B cell (primary cell): Measurements from ENCODE around the gene GSG1. TPM values are rescaled to one million over a fixed set of nuclear protein-coding genes. Genes with fewer than 3 reads are reported as not detected.

Experiments
- ATAC-seq: fragments of 200-7000 bp; cut with Tn5 transposase; one replicate; pipeline ENCODE4 v1.10.0; 2021; ENCODE audit warnings: low read depth, mild to moderate bottlenecking, moderate number of reproducible peaks, moderate library complexity
- CTCF ChIA-PET: fragments of 350-600 bp; sonication (Branson Sonifier 250); formaldehyde crosslinking; loops from one replicate; lab custom pipeline; 2021; ENCODE audit warnings: antibody characterized with exemption, inconsistent platforms; lab: Charles Lee
- POLR2A ChIA-PET: fragments of 350-600 bp; sonication (Branson Sonifier 250); formaldehyde crosslinking; loops from one replicate; lab custom pipeline; 2021; ENCODE audit warnings: antibody characterized with exemption; lab: Charles Lee
- DNase-seq: peaks from one replicate; pipeline ENCODE4 v3.0.0; 2013
- H2AFZ ChIP-seq: 2 replicates; pipeline ENCODE4 v1.6.1; 2012; ENCODE audit warnings: mild to moderate bottlenecking, low read depth, low read length; ENCODE audit not compliant: insufficient read depth, poor library complexity, severe bottlenecking
- H3K27ac ChIP-seq, 2 donors: 1 replicate in 1 of 2; 2 replicates in 1 of 2; pipeline ENCODE4 v1.5.1; 2012 to 2013; ENCODE audit warnings: low read length in 2 of 2, mild to moderate bottlenecking in 2 of 2, moderate library complexity in 1 of 2
- H3K27me3 ChIP-seq, 4 experiments: fragments of 200-600 bp in 1 of 4; sonication (generic) in 1 of 4; replicated peaks in 1 of 4; 1 replicate in 2 of 4; 2 replicates in 2 of 4; pipeline versions ENCODE4 v1.6.1 to v1.7.0; 2013 to 2016; ENCODE audit warnings: low read length in 3 of 4, mild to moderate bottlenecking in 2 of 4, mixed read lengths in 1 of 4, moderate library complexity in 1 of 4; ENCODE audit not compliant: insufficient read depth in 4 of 4, control insufficient read depth in 3 of 4; ENCODE audit errors: control extremely low read depth in 1 of 4
- H3K36me3 ChIP-seq, 2 experiments: replicated peaks in 1 of 2; 1 replicate in 1 of 2; 2 replicates in 1 of 2; pipeline versions ENCODE4 v1.6.1 to v1.7.1; 2013; ENCODE audit warnings: low read length in 1 of 2; ENCODE audit not compliant: insufficient read depth in 2 of 2, control insufficient read depth in 1 of 2; ENCODE audit errors: control extremely low read depth in 1 of 2, extremely low read depth in 1 of 2
- H3K4me1 ChIP-seq, 2 donors: fragments of 200-600 bp in 1 of 2; sonication (generic) in 1 of 2; 1 replicate in 1 of 2; 2 replicates in 1 of 2; pipeline versions ENCODE4 v1.5.1 to v1.6.1; 2013 to 2017; ENCODE audit warnings: low read length in 2 of 2; ENCODE audit not compliant: control insufficient read depth in 2 of 2, insufficient read depth in 2 of 2
- H3K4me2 ChIP-seq: replicated peaks from 2 replicates; pipeline ENCODE3; 2012; ENCODE audit warnings: mild to moderate bottlenecking, low read depth, low read length; ENCODE audit not compliant: poor library complexity, severe bottlenecking
- H3K4me3 ChIP-seq, 5 experiments: fragments of 200-600 bp in 1 of 5; sonication (generic) in 1 of 5; 1 replicate in 3 of 5; 2 replicates in 2 of 5; pipeline versions ENCODE4 v1.5.1 to v1.7.0; 2011 to 2016; ENCODE audit warnings: low read length in 4 of 5, mild to moderate bottlenecking in 4 of 5, low read depth in 2 of 5, control low read depth in 1 of 5, moderate library complexity in 1 of 5; ENCODE audit not compliant: insufficient read depth in 1 of 5; ENCODE audit errors: control extremely low read depth in 1 of 5, extremely low read depth in 1 of 5
- H3K79me2 ChIP-seq: fragments of 200-600 bp; sonication (generic); one replicate; pipeline ENCODE4 v1.6.0; 2016; ENCODE audit warnings: low read length; ENCODE audit not compliant: control insufficient read depth, insufficient read depth
- H3K9ac ChIP-seq: fragments of 200-600 bp; sonication (generic); 2 replicates; pipeline ENCODE4 v1.6.1; 2017; ENCODE audit warnings: mild to moderate bottlenecking, low read length, moderate library complexity
- H3K9me3 ChIP-seq, 3 donors: one replicate each; pipeline versions ENCODE4 v1.6.1 to v1.7.1; 2013; ENCODE audit warnings: low read length in 2 of 3; ENCODE audit not compliant: control insufficient read depth in 2 of 3, insufficient read depth in 1 of 3; ENCODE audit errors: control extremely low read depth in 1 of 3
- H4K20me1 ChIP-seq: 2 replicates; pipeline ENCODE4 v1.6.0; 2012; ENCODE audit warnings: mild to moderate bottlenecking, low read length; ENCODE audit not compliant: insufficient read depth, control insufficient read depth, poor library complexity, severe bottlenecking
- H3K27ac Mint-ChIP-seq: one replicate; pipeline ENCODE4 v1.8.0; 2021; ENCODE audit warnings: mixed read lengths
- H3K27me3 Mint-ChIP-seq: one replicate; pipeline ENCODE4 v1.8.0; 2021; ENCODE audit warnings: mixed read lengths
- H3K4me1 Mint-ChIP-seq: one replicate; pipeline ENCODE4 v1.8.0; 2021; ENCODE audit warnings: mixed read lengths
- H3K4me3 Mint-ChIP-seq: one replicate; pipeline ENCODE4 v1.8.0; 2021; ENCODE audit warnings: mixed read lengths
- H3K9me3 Mint-ChIP-seq: one replicate; pipeline ENCODE4 v1.8.0; 2022; ENCODE audit warnings: mixed read lengths; ENCODE audit not compliant: insufficient read depth
- CTCF ChIP-seq: fragments of 200-600 bp; IDR thresholded peaks from one replicate; pipeline ENCODE4 v1.8.0; 2022; ENCODE audit warnings: antibody characterized with exemption, mild to moderate bottlenecking
- EZH2 ChIP-seq: IDR thresholded peaks from 2 replicates; pipeline ENCODE4 v1.6.1; 2012; ENCODE audit warnings: borderline replicate concordance, low read depth, mild to moderate bottlenecking, moderate library complexity, low read length; ENCODE audit not compliant: insufficient read depth, poor library complexity, severe bottlenecking
- WGBS: methylation state at CpG from one replicate; pipeline ENCODE4 v1.1.5; 2013; ENCODE audit warnings: missing lambda C conversion rate; ENCODE audit not compliant: insufficient coverage; 5-methylcytosine and 5-hydroxymethylcytosine counted together
- intact Hi-C: fragments of 100-400 bp; cut with micrococcal nuclease; formaldehyde crosslinking; loops from one replicate; pipeline ENCODE4 v1.10.0; 2022
- polyA plus RNA-seq: library from polyadenylated mRNA; depleted of rRNA; stranded (reverse); fragments of >200 nt; gene quantifications from 2 replicates; pipeline ENCODE4 v1.2.3, GENCODE V29; 2012
- total RNA-seq, 2 donors: library from RNA; stranded (reverse); fragments of 120-200 nt in 1 of 2; gene quantifications; 1 replicate in 1 of 2; 2 replicates in 1 of 2; pipeline versions ENCODE4 v1.2.3 to v1.2.4, GENCODE V29; 2013 to 2022

Gene GSG1
- total and polyA plus RNA-seq, 2 donors (not counting 1 experiment from before 2014, with no cell fraction given): not detected

GRCh38 chr12:13126494-13126893 lies 23.0 kb upstream of the GSG1 start:
- ChIA-PET POLR2A (no interaction called here), CTCF (no interaction called here)
- Mint-ChIP-seq H3K27me3 (peaks cover 22% of the 10 kb centered on the region), H3K9me3 (no peaks in the 10 kb centered on the region), H3K4me1 (no peaks in the 10 kb centered on the region), H3K4me3 (no peak overlapping the region), H3K27ac (no peak overlapping the region)
- H3K27ac ChIP-seq: no peak overlapping the region
- no peak overlapping the region for H2AFZ ChIP-seq
- no peaks in the 10 kb centered on the region for H3K79me2 ChIP-seq
- no peak overlapping the region for H3K4me3 ChIP-seq
- DNase-seq (no peak), ATAC-seq (no peak)
- H3K9me3 ChIP-seq: no peaks in the 10 kb centered on the region
- TF ChIP-seq CTCF: no peak
- TF ChIP-seq EZH2: no peak
- WGBS: 64% methylated on average over 2 of the region's 3 CpGs
- no peak overlapping the region for H3K9ac ChIP-seq
- no peaks in the 10 kb centered on the region for H4K20me1 ChIP-seq
- H3K4me1 ChIP-seq: no peaks in the 10 kb centered on the region
- H3K36me3 ChIP-seq: no peaks in the 10 kb centered on the region
- H3K27me3 ChIP-seq: no peaks in the 10 kb centered on the region
- H3K4me2 ChIP-seq: no peak overlapping the region
- intact Hi-C loops: no loop called here

- Histone ChIP-seq H3K27me3 (no peaks in the 10 kb centered on the region), H3K4me2 (no peak overlapping the region), H4K20me1 (no peaks in the 10 kb centered on the region), H2AFZ (no peak overlapping the region), H3K27ac (no peak overlapping the region), H3K9ac (no peak overlapping the region), H3K4me3 (no peak overlapping the region), H3K36me3 (no peaks in the 10 kb centered on the region), H3K9me3 (no peaks in the 10 kb centered on the region), H3K4me1 (no peaks in the 10 kb centered on the region), H3K79me2 (no peaks in the 10 kb centered on the region)
- POLR2A ChIA-PET: no interaction called here
- no peak overlapping the region for H3K27ac Mint-ChIP-seq
- no peak for DNase-seq
- ATAC-seq: no peak
- H3K4me1 Mint-ChIP-seq: no peaks in the 10 kb centered on the region
- H3K9me3 Mint-ChIP-seq: no peaks in the 10 kb centered on the region
- CTCF ChIA-PET: no interaction called here
- intact Hi-C loops: no loop called here
- no peak for TF ChIP-seq CTCF
- no peak for TF ChIP-seq EZH2
- H3K27me3 Mint-ChIP-seq: peaks cover 22% of the 10 kb centered on the region
- H3K4me3 Mint-ChIP-seq: no peak overlapping the region
- WGBS: 100% methylated on average over 2 of the region's 2 CpGs
These were observed 22.5 kb upstream of the GSG1 start for GRCh38 chr12:13125996-13126395.
